ENCODE results near the gene C22orf42. TPM values are rescaled to one million over a fixed set of nuclear protein-coding genes. Genes with fewer than 3 reads are reported as not detected.

C22orf42 gene
- total and polyA plus RNA-seq, 12 donors = 0.17 to 0.80 (median 0.55) TPM; not detected in 7

GRCh38 chr22:32132783-32133182 lies 26.3 kb downstream of the C22orf42 start:
- 67 to 86% (median 82%) methylated on average over 1 of the region's 1 CpG for WGBS, 4 donors
- intact Hi-C loops (cut with DNase I) = no loop called here
- no peak overlapping the region for H3K27ac ChIP-seq
- H3K4me3 ChIP-seq = no peak overlapping the region
- no peaks in the 10 kb centered on the region for H3K4me1 ChIP-seq (replicated peaks in 1 of 2)
- H3K27me3 ChIP-seq = no peaks in the 10 kb centered on the region
- no peak for DNase-seq
- TF ChIP-seq CTCF (IDR thresholded peaks at IDR 0.05) = no peak
- no peak for TF ChIP-seq POLR2A (IDR thresholded peaks at IDR 0.05)
- H3K9me3 ChIP-seq (replicated peaks in 1 of 3) = no peaks in the 10 kb centered on the region
- H3K36me3 ChIP-seq (replicated peaks in 1 of 2) = no peaks in the 10 kb centered on the region

GRCh38 chr22:32132126-32132525 lies 27.0 kb downstream of the C22orf42 start:
- Histone ChIP-seq H3K9me3 (replicated peaks in 1 of 3) (no peaks in the 10 kb centered on the region), H3K27ac (no peak overlapping the region), H3K4me1 (replicated peaks in 1 of 2) (no peaks in the 10 kb centered on the region), H3K4me3 (no peak overlapping the region), H3K36me3 (replicated peaks in 1 of 2) (no peaks in the 10 kb centered on the region), H3K27me3 (no peaks in the 10 kb centered on the region)
- no peak for DNase-seq
- intact Hi-C loops (cut with DNase I) = no loop called here
- 83 to 89% (median 85%) methylated on average over 7 to 11 of the region's 11 CpGs; no CpG with 5 or more reads in 1 of the 4 donors for WGBS, 4 donors
- no peak for TF ChIP-seq CTCF (IDR thresholded peaks at IDR 0.05)
- no peak for TF ChIP-seq POLR2A (IDR thresholded peaks at IDR 0.05)

- WGBS, 4 donors = 40 to 80% (median 67%) methylated on average over 1 to 2 of the region's 2 CpGs
- DNase-seq = no peak
- no peaks in the 10 kb centered on the region for H3K27me3 ChIP-seq
- intact Hi-C loops (cut with DNase I) = no loop called here
- TF ChIP-seq CTCF (IDR thresholded peaks at IDR 0.05) (no peak), POLR2A (IDR thresholded peaks at IDR 0.05) (no peak)
- no peak overlapping the region for H3K4me3 ChIP-seq
- H3K4me1 ChIP-seq (replicated peaks in 1 of 2) = no peaks in the 10 kb centered on the region
- no peaks in the 10 kb centered on the region for H3K9me3 ChIP-seq (replicated peaks in 1 of 3)
- H3K36me3 ChIP-seq (replicated peaks in 1 of 2) = no peaks in the 10 kb centered on the region
- no peak overlapping the region for H3K27ac ChIP-seq
Observed at GRCh38 chr22:32130464-32130863, 28.6 kb downstream of the C22orf42 start.

GRCh38 chr22:32127904-32128303 lies 31.2 kb downstream of the C22orf42 start:
- H3K4me3 ChIP-seq = no peak overlapping the region
- H3K4me1 ChIP-seq (replicated peaks in 1 of 2) = no peaks in the 10 kb centered on the region
- H3K27ac ChIP-seq = no peak overlapping the region
- TF ChIP-seq POLR2A (IDR thresholded peaks at IDR 0.05) = no peak
- no peak for TF ChIP-seq CTCF (IDR thresholded peaks at IDR 0.05)
- intact Hi-C loops (cut with DNase I) = no loop called here
- DNase-seq = no peak
- no peaks in the 10 kb centered on the region for H3K27me3 ChIP-seq
- H3K9me3 ChIP-seq (replicated peaks in 1 of 3) = no peaks in the 10 kb centered on the region
- WGBS, 4 donors = 80 to 86% (median 84%) methylated on average over 2 to 4 of the region's 4 CpGs
- H3K36me3 ChIP-seq (replicated peaks in 1 of 2) = no peaks in the 10 kb centered on the region

Data from adrenal gland (tissue), 12 donors.